NCI-H2171 (cell line): Measurements from ENCODE around the gene ITGB1BP1.

Experiments
- DNase-seq: peaks from one replicate; lab custom pipeline; 2025; lab: John Stamatoyannopoulos, UW

Gene ITGB1BP1, protein sequence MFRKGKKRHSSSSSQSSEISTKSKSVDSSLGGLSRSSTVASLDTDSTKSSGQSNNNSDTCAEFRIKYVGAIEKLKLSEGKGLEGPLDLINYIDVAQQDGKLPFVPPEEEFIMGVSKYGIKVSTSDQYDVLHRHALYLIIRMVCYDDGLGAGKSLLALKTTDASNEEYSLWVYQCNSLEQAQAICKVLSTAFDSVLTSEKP

DNA sequence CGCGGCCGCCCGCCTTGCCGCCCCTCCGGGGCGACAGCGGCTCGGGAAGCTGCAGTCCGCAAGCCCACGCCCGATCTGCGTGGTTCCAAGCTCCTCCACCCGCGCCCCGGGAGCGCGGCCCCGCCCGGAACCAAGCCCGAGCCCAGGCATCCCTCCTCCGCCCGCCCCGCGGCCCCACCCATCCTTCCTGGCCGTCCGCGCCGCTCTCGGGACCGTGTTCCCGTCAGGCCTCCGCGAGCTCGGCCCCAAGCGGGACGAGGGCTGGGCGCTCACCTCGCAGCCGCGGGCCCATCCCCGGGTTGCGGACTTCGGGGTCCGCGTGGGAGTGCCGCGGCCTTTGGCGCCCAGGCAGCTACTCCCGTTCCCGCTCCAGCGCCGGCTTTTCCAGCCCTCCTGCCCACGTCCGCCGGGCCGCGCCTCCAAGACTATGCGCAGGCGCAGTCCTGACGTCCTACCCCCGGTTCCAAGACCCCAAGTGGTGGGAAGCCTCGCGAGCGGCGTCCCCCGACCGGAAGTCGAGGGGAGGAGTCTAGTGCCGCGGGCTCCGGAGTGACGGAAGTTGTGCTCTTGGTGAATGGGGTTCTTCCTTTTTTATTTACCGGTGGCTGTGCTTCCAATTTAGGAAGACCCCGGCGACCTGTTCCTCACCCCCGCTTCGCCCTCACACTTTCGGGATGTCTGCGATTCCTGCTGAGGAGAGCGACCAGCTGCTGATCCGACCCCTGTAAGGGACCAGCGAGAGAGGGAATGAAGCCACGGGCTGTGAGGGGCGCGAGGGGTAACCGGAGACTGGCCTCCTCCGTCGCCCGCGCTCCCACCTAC, at the start of gene ITGB1BP1, which contains the start of gene CPSF3:
Gene ITGB1BP1, minus strand, starts transcription at position 429 of the 822 bp plus-strand sequence. CDS start 4,831 bp downstream, outside the sequence.
Gene CPSF3, plus strand, starts transcription at position 555 of the 822 bp plus-strand sequence. Its CDS starts 120 bp downstream, at position 675.
- peak; percentile 99 for DNase-seq

DNA sequence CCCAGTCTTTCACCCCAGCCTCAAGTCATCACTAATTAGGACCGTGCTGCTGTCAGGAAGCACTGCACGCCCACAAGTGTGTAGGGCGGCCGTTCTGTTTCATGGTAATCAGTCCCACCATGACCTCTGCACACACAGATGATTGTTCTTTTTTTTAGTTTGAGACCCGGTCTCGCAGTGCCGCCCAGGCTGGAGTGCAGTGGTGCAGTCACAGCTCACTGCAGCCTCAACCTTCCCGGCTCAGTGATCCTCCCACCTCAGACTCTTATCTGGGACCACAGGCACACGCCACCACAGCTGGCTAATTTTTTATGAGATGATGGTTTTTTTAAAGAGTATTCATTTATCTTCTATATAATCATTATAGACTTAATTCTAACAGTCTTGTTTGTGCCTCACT, 49.2 kb upstream of the ITGB1BP1 start:
- no peak for DNase-seq

GRCh38 chr2:9471206-9471605, 47.9 kb upstream of the ITGB1BP1 start:
- DNase-seq = no peak

DNA sequence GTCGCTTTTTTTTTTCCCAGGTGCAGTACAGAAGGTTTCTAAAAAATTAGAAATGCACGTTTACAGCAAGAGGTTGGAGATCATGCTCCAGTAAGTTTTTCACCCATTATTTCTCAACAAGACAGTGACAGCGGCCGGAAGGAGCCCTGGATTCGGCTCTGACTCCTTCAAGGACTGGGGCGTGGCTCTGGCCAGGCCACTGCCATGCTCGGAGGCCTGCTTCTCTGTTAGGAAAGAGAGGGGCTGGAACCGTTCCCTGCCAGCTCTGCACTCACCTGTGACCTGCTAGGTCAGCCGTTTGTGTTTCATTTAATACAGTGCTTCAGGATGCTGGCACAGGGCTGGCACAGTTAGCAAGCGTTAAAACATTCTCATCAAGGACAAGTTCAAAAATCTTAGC, 44.4 kb upstream of the ITGB1BP1 start:
- no peak for DNase-seq

GRCh38 chr2:9466147-9466683, 42.9 kb upstream of the ITGB1BP1 start:
- DNase-seq = no peak

DNA sequence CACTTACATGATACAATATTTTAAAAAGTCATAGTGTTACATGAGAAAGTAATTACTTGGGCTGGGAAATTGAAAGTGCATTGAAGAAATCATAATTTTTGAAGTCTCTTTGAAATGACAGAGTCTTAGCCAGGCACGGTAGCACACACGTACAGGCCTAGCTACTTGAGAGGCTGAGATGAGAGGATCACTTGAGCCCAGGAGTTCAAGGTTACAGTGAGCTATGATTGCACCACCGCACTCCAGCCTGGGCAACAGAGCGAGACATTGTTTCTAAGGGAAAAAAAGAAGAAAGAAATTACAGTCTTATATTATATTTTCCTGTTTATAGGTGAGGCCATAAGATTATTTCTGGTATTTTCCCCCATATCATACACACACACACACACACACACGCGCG, 41.8 kb upstream of the ITGB1BP1 start:
- DNase-seq = no peak

DNA sequence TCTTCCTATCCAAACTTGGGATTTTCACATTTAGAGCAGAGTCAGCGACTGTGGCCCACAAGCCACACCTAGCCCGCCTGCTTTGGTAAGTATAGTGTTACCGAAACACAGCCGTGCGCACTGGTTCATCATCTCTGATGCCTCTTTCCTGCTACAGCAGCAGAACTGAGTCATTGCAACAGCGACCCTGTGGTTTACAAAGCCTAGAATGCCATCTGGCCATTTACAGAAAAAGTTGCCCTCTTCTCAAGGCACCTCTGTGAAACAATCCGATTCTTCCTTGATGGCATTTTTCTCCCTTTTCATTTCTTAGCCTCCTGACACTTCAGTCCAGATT, 40.3 kb upstream of the ITGB1BP1 start:
- DNase-seq = peak; percentile 83

- DNase-seq = peak; percentile 73
These were observed 39.8 kb upstream of the ITGB1BP1 start for GRCh38 chr2:9462886-9463697.

- DNase-seq = peak; percentile 65
These were observed 39.0 kb upstream of the ITGB1BP1 start for GRCh38 chr2:9462313-9462712.

GRCh38 chr2:9461079-9461478, 37.8 kb upstream of the ITGB1BP1 start:
- no peak for DNase-seq

DNA sequence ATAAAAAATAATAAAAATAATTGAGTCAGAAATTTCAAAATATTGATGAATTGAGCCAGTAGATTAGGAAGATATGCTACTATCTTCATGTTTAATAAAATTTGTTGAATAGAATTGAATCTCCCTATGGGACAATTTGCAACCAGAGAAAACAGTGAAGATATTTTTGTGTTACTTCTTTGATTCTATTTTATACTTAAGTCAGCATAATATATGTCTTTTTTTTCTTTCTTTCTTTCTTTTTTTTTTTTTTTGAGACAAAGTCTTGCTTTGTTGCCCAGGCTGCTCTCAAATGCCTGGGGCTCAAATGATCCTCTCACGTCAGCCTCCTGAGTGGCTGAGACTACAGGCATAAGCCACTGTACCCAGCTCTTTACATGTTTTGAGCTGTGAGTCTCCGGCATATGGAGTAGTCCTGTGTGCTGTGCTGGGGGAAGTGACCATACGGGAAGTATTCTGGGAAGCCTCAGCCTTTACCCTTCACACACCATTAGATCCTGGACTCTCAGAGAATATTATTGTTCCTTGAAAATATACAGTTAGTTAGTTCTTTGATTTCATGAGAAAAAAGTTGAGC, 37.2 kb upstream of the ITGB1BP1 start:
- no peak for DNase-seq

- no peak for DNase-seq
These were observed 27.9 kb upstream of the ITGB1BP1 start for GRCh38 chr2:9451231-9451630.

DNA sequence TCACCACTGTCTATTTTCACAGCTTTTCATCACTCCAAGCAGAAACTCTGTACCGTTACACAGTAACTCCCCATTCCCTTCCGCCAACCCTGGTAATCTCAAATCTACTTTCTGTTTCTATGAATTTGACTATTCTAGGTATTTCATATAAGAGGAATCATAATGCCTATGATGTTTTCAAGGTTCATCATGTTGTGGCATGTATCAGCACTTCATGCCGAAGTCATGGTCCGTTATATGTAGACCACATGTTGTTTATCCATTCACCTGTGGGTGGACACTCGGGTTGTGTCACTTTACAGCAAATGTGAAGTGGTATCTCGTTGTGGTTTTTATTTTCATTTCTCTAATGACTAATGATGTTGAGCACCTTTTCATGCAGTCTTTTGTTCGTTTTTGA, 21.8 kb upstream of the ITGB1BP1 start:
- DNase-seq = no peak

- DNase-seq = no peak
These were observed 20.2 kb upstream of the ITGB1BP1 start for GRCh38 chr2:9443526-9443925.

- DNase-seq = no peak
These were observed 18.2 kb upstream of the ITGB1BP1 start for GRCh38 chr2:9441556-9441955.

DNA sequence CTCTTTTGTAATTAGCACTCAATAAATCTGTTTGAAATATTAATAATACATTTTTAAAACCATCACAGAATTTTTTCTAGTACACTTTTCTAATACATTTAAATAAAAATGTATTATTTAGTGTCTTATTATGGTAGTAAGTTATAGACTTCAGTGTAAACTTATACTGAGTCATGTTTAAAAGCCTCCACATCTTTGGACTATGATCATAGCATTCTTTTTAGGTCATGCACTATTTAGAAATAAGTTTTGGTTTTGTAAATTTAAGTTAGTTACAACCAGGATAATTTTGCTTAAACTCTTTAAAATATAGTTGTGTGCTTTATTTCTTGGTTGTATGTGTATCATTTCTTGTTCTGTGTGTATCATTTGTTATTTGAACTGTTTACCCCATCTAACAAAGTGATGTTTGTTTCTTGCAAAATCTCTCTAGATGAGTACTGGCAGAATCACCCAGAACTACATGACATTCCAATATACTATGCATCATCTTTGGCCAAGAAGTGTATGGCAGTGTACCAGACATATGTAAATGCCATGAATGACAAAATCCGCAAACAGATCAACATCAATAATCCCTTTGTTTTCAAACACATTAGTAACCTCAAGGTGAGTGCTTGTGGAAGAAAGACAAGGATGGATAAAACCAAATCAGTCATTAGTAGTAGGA, 16.9 kb upstream of the ITGB1BP1 start:
- DNase-seq = no peak

- DNase-seq = no peak
These were observed 16.2 kb upstream of the ITGB1BP1 start for GRCh38 chr2:9439536-9439935.

- DNase-seq = no peak
These were observed 11.2 kb upstream of the ITGB1BP1 start for GRCh38 chr2:9434489-9434888.

- no peak for DNase-seq
These were observed 7.3 kb upstream of the ITGB1BP1 start for GRCh38 chr2:9430316-9431293.

GRCh38 chr2:9428965-9429577, 5.7 kb upstream of the ITGB1BP1 start:
- no peak for DNase-seq
